ENCODE data around the gene DNAH17. TPM values are rescaled to one million over a fixed set of nuclear protein-coding genes. Genes with fewer than 3 reads are reported as not detected.

The DNAH17 gene
- total RNA-seq, 1 donor from 2014 or later: 0.25 TPM

- TF ChIP-seq CTCF (IDR thresholded peaks at IDR 0.05; ENCODE audit: insufficient read depth, low read length, poor library complexity, severe bottlenecking): no peak
- Histone ChIP-seq H3K4me3 (ENCODE audit: low read depth, low read length) (no peak overlapping the region), H3K27me3 (ENCODE audit: control insufficient read depth, insufficient read depth, low read length) (no peaks in the 10 kb centered on the region), H3K36me3 (ENCODE audit: control insufficient read depth, insufficient read depth, low read length) (no peaks in the 10 kb centered on the region)
- no peak for DNase-seq (ENCODE audit: low read depth)
Measured at GRCh38 chr17:78529251-78529650, 47.9 kb downstream of the DNAH17 start.

- DNase-seq (ENCODE audit: low read depth): no peak
- no peak for TF ChIP-seq CTCF (IDR thresholded peaks at IDR 0.05; ENCODE audit: insufficient read depth, low read length, poor library complexity, severe bottlenecking)
- Histone ChIP-seq H3K4me3 (ENCODE audit: low read depth, low read length) (no peak overlapping the region), H3K27me3 (ENCODE audit: control insufficient read depth, insufficient read depth, low read length) (no peaks in the 10 kb centered on the region), H3K36me3 (ENCODE audit: control insufficient read depth, insufficient read depth, low read length) (no peaks in the 10 kb centered on the region)
Measured at GRCh38 chr17:78528541-78528940, 48.7 kb downstream of the DNAH17 start.

- Histone ChIP-seq H3K27me3 (ENCODE audit: control insufficient read depth, insufficient read depth, low read length) (no peaks in the 10 kb centered on the region), H3K4me3 (ENCODE audit: low read depth, low read length) (no peak overlapping the region), H3K36me3 (ENCODE audit: control insufficient read depth, insufficient read depth, low read length) (no peaks in the 10 kb centered on the region)
- TF ChIP-seq CTCF (IDR thresholded peaks at IDR 0.05; ENCODE audit: insufficient read depth, low read length, poor library complexity, severe bottlenecking): no peak
- DNase-seq (ENCODE audit: low read depth): no peak
Measured at GRCh38 chr17:78527345-78527744, 49.9 kb downstream of the DNAH17 start.

GRCh38 chr17:78526231-78527025 lies 50.8 kb downstream of the DNAH17 start:
- DNase-seq (ENCODE audit: low read depth): no peak
- Histone ChIP-seq H3K4me3 (ENCODE audit: low read depth, low read length) (no peak overlapping the region), H3K36me3 (ENCODE audit: control insufficient read depth, insufficient read depth, low read length) (no peaks in the 10 kb centered on the region), H3K27me3 (ENCODE audit: control insufficient read depth, insufficient read depth, low read length) (no peaks in the 10 kb centered on the region)
- no peak for TF ChIP-seq CTCF (IDR thresholded peaks at IDR 0.05; ENCODE audit: insufficient read depth, low read length, poor library complexity, severe bottlenecking)

- H3K4me3 ChIP-seq (ENCODE audit: low read depth, low read length): no peak overlapping the region
- H3K36me3 ChIP-seq (ENCODE audit: control insufficient read depth, insufficient read depth, low read length): no peaks in the 10 kb centered on the region
- TF ChIP-seq CTCF (IDR thresholded peaks at IDR 0.05; ENCODE audit: insufficient read depth, low read length, poor library complexity, severe bottlenecking): no peak
- no peak for DNase-seq (ENCODE audit: low read depth)
- no peaks in the 10 kb centered on the region for H3K27me3 ChIP-seq (ENCODE audit: control insufficient read depth, insufficient read depth, low read length)
Measured at GRCh38 chr17:78525511-78526160, 51.6 kb downstream of the DNAH17 start.
